ENCODE data around the gene UBE2J1.
"Not testable (repeated sequence)": the region's sequence is repeated elsewhere in the genome, so short reads cannot be mapped to it uniquely, and the experiment has no call there.

UBE2J1 gene

DNA sequence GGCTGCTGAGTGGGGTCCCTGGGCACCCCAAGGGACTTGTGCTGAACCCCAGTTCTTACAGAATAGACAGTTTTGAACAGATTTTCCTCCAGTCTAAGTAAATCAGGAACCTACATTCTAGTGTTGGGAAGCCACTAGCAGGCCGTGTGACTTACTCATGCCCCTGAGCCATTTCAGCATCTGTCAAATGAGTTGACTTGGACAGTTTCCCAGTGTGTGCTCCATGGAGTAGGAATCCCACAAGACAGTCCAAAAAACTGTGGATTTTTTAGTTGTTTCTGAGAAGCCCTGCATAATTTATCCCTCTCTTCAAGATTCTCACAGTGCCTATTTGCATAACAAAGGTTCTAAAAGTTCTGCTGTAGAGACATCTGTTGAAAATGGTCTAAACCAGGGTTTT, 39.5 kb downstream of the UBE2J1 start:
- Histone ChIP-seq H3K4me1 (ENCODE audit: control extremely low read depth in 1 of 4, control insufficient read depth in 4 of 4, insufficient read depth in 4 of 4, low read length in 3 of 4) (peaks cover 0 to 27% (median 13%) of the 10 kb centered on the region in 4 experiments), H3K4me3 (ENCODE audit: control insufficient read depth in 1 of 7, extremely low read depth in 1 of 7, insufficient read depth in 4 of 7, low read depth in 2 of 7, low read length in 6 of 7) (no peak overlapping the region), H3K9me3 (ENCODE audit: control extremely low read depth in 1 of 5, control insufficient read depth in 4 of 5, insufficient read depth in 2 of 5, low read depth in 1 of 5, low read length in 4 of 5) (no peaks in the 10 kb centered on the region), H3K27me3 (replicated peaks in 2 of 5; ENCODE audit: control insufficient read depth in 4 of 5, insufficient read depth in 5 of 5, low read length in 4 of 5) (no peaks in the 10 kb centered on the region), H3K36me3 (ENCODE audit: control insufficient read depth in 4 of 4, insufficient read depth in 4 of 4, low read length in 3 of 4) (peaks cover 0 to 11% (median 2%) of the 10 kb centered on the region in 4 experiments), H3K27ac (ENCODE audit: insufficient read depth in 1 of 2, low read depth in 1 of 2, low read length in 2 of 2, poor library complexity in 1 of 2, severe bottlenecking in 2 of 2) (no peak overlapping the region)
- ChIA-PET POLR2A (no interaction called here), CTCF (no interaction called here)
- 83% methylated on average over 1 of the region's 1 CpG for WGBS (ENCODE audit: insufficient coverage)
- DNase-seq: no peak

DNA sequence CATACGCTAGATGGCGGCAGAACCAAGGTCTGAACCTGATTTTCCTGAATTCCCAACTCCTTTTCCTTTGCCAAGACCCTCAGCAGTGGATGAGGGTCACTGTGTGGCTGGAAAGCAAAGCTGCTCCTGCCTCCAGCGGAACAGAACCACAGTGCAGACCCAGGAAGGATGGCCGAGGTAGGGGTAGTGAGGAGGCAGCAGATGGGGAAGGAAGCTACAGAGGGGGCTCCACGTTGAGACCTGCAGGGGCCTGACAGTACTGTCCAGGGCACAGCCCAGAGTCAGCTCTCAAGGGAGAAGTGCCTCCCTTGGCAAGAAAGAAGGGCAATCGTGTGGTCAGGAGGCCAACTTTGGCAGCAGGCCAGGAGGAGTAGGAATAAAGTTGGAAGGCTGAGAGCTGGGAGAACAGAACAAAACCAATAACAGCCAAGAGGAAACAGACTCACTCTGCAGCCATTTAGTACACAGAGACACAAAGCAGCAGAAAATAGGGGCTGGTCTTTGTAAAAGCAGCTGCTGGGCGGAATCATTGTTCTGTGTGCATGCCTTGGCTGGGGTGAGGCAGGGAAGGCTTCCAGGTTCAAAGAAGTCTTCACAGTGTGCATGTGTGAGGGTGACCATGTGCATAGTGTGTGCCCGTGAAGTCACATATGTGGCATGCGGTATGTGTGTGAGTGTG, 40.5 kb downstream of the UBE2J1 start:
- CTCF ChIA-PET: interaction anchor here (1.0 kb wide), 1 partner anchor 55 kb away, joined by 3 read pairs; no protein-coding TSS in a partner anchor
- DNase-seq: peak in 2 of 3 donors; percentile 14 to 19
- no peak overlapping the region for H3K4me3 ChIP-seq (ENCODE audit: control insufficient read depth in 1 of 7, extremely low read depth in 1 of 7, insufficient read depth in 4 of 7, low read depth in 2 of 7, low read length in 6 of 7)
- H3K27me3 ChIP-seq (replicated peaks in 2 of 5; ENCODE audit: control insufficient read depth in 4 of 5, insufficient read depth in 5 of 5, low read length in 4 of 5): no peaks in the 10 kb centered on the region
- POLR2A ChIA-PET: no interaction called here
- WGBS (ENCODE audit: insufficient coverage): 66% methylated on average over 5 of the region's 9 CpGs
- no peaks in the 10 kb centered on the region for H3K9me3 ChIP-seq (ENCODE audit: control extremely low read depth in 1 of 5, control insufficient read depth in 4 of 5, insufficient read depth in 2 of 5, low read depth in 1 of 5, low read length in 4 of 5)
- H3K4me1 ChIP-seq (ENCODE audit: control extremely low read depth in 1 of 4, control insufficient read depth in 4 of 4, insufficient read depth in 4 of 4, low read length in 3 of 4): peaks cover 0 to 27% (median 14%) of the 10 kb centered on the region in 4 experiments
- no peak overlapping the region for H3K27ac ChIP-seq (ENCODE audit: insufficient read depth in 1 of 2, low read depth in 1 of 2, low read length in 2 of 2, poor library complexity in 1 of 2, severe bottlenecking in 2 of 2)
- H3K36me3 ChIP-seq (ENCODE audit: control insufficient read depth in 4 of 4, insufficient read depth in 4 of 4, low read length in 3 of 4): peaks cover 0 to 10% (median 2%) of the 10 kb centered on the region in 4 experiments

DNA sequence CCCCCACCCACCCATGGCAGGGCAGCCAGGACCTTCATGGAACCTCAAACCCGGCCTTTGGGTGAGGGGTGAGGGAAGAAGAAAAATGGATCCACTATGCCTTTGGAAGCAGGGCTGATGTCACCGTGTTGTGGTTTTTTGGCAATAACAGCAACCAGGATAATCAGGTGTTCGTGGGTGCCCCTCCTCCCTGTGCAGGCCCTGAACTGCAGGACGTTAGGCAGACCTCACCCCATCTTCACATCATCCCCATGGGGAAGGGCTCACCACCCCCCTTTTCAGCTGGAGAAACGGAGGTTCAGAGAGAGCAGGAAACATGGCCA, 41.0 kb downstream of the UBE2J1 start:
- ChIA-PET CTCF (interaction anchor here (1.0 kb wide), 1 partner anchor 55 kb away, joined by 3 read pairs; no protein-coding TSS in a partner anchor), POLR2A (no interaction called here)
- 75% methylated on average over 3 of the region's 5 CpGs for WGBS (ENCODE audit: insufficient coverage)

DNA sequence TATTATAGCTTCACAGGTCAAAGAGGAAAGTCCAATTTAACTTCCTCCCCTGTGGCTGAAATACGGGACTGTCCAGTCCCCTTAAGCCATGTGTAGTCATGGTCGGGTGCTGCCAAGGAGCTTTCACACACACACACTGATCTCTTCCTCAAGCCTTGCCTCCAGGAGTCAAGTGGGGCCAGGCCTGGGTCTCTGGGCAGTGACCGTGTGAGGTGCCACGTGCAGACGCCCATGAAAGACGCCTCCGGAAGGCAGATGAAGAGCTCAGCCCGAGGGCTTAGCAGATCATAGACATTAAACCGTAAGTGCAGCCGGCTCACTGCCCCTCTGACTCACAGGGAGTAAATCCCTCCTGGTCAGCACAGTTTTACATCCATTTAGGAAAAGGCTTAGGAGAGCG, 41.6 kb downstream of the UBE2J1 start:
- H3K27ac ChIP-seq (ENCODE audit: insufficient read depth in 1 of 2, low read depth in 1 of 2, low read length in 2 of 2, poor library complexity in 1 of 2, severe bottlenecking in 2 of 2): no peak overlapping the region
- peaks cover 0 to 27% (median 14%) of the 10 kb centered on the region in 4 experiments for H3K4me1 ChIP-seq (ENCODE audit: control extremely low read depth in 1 of 4, control insufficient read depth in 4 of 4, insufficient read depth in 4 of 4, low read length in 3 of 4)
- POLR2A ChIA-PET: no interaction called here
- no peaks in the 10 kb centered on the region for H3K9me3 ChIP-seq (ENCODE audit: control extremely low read depth in 1 of 5, control insufficient read depth in 4 of 5, insufficient read depth in 2 of 5, low read depth in 1 of 5, low read length in 4 of 5)
- CTCF ChIA-PET: interaction anchor here (0.7 to 1.0 kb wide), 2 partner anchors 13 to 56 kb away, joined by 3 read pairs; no protein-coding TSS in a partner anchor
- 100% methylated on average over 11 of the region's 11 CpGs for WGBS (ENCODE audit: insufficient coverage)
- H3K4me3 ChIP-seq (ENCODE audit: control insufficient read depth in 1 of 7, extremely low read depth in 1 of 7, insufficient read depth in 4 of 7, low read depth in 2 of 7, low read length in 6 of 7): no peak overlapping the region
- DNase-seq: no peak
- no peaks in the 10 kb centered on the region for H3K27me3 ChIP-seq (replicated peaks in 2 of 5; ENCODE audit: control insufficient read depth in 4 of 5, insufficient read depth in 5 of 5, low read length in 4 of 5)
- H3K36me3 ChIP-seq (ENCODE audit: control insufficient read depth in 4 of 4, insufficient read depth in 4 of 4, low read length in 3 of 4): peaks cover 0 to 7% (median 2%) of the 10 kb centered on the region in 4 experiments

More for the DNA sequence above, 41.0 kb downstream of the UBE2J1 start:
- Histone ChIP-seq H3K27ac (ENCODE audit: insufficient read depth in 1 of 2, low read depth in 1 of 2, low read length in 2 of 2, poor library complexity in 1 of 2, severe bottlenecking in 2 of 2) (no peak overlapping the region), H3K36me3 (ENCODE audit: control insufficient read depth in 4 of 4, insufficient read depth in 4 of 4, low read length in 3 of 4) (peaks cover 0 to 7% (median 2%) of the 10 kb centered on the region in 4 experiments), H3K4me1 (ENCODE audit: control extremely low read depth in 1 of 4, control insufficient read depth in 4 of 4, insufficient read depth in 4 of 4, low read length in 3 of 4) (peaks cover 0 to 27% (median 14%) of the 10 kb centered on the region in 4 experiments), H3K9me3 (ENCODE audit: control extremely low read depth in 1 of 5, control insufficient read depth in 4 of 5, insufficient read depth in 2 of 5, low read depth in 1 of 5, low read length in 4 of 5) (no peaks in the 10 kb centered on the region), H3K27me3 (replicated peaks in 2 of 5; ENCODE audit: control insufficient read depth in 4 of 5, insufficient read depth in 5 of 5, low read length in 4 of 5) (no peaks in the 10 kb centered on the region), H3K4me3 (ENCODE audit: control insufficient read depth in 1 of 7, extremely low read depth in 1 of 7, insufficient read depth in 4 of 7, low read depth in 2 of 7, low read length in 6 of 7) (no peak overlapping the region)
- DNase-seq: no peak

DNA sequence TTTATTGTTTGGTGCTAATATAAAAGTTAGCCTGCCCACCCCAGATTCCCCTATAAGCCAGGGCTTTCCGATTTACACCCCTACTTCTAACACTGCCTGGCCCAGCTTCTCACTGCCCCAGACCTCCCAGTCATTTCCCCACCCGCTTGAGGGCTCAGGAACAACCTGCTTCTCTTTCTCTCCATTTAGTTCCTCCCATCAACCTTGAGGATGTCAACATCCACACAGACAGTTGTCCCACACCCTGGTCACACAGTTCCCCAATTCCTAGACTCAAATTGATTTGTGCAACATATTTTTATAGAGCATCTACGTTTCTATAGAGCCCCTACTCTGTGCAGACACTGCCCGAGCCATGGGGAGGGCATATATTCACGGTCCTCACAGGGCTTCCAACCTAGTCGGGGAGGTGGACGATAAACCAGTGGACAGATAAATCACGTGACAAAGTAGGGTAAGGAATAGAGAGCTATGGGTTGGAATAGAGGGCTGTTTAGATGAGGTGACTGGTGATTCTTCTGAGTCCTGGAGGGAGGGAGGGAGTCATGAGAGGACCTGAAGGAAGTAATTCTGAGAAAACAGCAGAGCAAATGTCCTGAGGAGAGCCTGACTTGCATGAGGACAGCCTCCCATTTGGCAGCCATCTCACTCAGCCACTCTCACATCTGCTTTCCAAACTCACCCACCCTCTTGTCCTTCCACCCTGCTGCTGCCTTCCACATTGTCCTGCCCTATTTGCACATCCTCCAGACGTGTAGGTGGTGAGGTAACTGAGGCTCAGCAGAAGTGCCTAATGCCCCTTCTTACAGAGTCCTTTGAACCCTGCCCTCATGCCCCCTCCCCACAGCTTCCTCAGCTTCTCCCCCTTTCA, 43.8 kb downstream of the UBE2J1 start:
- POLR2A ChIA-PET: no interaction called here
- CTCF ChIA-PET: interaction anchor here (0.9 to 1.1 kb wide), 2 partner anchors 19 to 64 kb away, joined by 3 to 4 read pairs; no protein-coding TSS in a partner anchor
- Histone ChIP-seq H3K27me3 (replicated peaks in 2 of 5; ENCODE audit: control insufficient read depth in 4 of 5, insufficient read depth in 5 of 5, low read length in 4 of 5) (no peaks in the 10 kb centered on the region), H3K4me1 (ENCODE audit: control extremely low read depth in 1 of 4, control insufficient read depth in 4 of 4, insufficient read depth in 4 of 4, low read length in 3 of 4) (peaks cover 0 to 27% (median 14%) of the 10 kb centered on the region in 4 experiments), H3K9me3 (ENCODE audit: control extremely low read depth in 1 of 5, control insufficient read depth in 4 of 5, insufficient read depth in 2 of 5, low read depth in 1 of 5, low read length in 4 of 5) (no peaks in the 10 kb centered on the region), H3K36me3 (ENCODE audit: control insufficient read depth in 4 of 4, insufficient read depth in 4 of 4, low read length in 3 of 4) (no peaks in the 10 kb centered on the region), H3K27ac (ENCODE audit: insufficient read depth in 1 of 2, low read depth in 1 of 2, low read length in 2 of 2, poor library complexity in 1 of 2, severe bottlenecking in 2 of 2) (no peak overlapping the region), H3K4me3 (ENCODE audit: control insufficient read depth in 1 of 7, extremely low read depth in 1 of 7, insufficient read depth in 4 of 7, low read depth in 2 of 7, low read length in 6 of 7) (no peak overlapping the region)
- peak in 2 of 3 donors; percentile 12 to 19 for DNase-seq
- 89% methylated on average over 8 of the region's 9 CpGs for WGBS (ENCODE audit: insufficient coverage)

DNA sequence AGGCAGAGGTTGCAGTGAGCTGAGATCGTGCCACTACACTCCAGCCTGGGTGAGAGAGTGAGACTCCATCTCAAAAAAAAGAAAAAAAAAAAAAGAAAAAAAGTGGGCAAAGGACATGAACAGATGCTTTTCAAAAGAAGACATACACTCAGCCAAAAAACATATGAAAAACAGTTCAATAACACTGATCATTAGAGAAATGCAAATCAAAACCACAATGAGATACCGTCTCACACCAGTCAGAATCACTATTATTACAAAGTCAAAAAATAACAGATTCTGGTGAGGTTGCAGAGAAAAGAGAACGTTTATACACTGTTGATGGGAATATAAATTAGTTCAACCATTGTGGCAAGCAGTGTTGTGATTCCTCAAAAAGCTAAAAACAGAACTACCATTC, 48.0 kb downstream of the UBE2J1 start:
- H3K36me3 ChIP-seq (ENCODE audit: control insufficient read depth in 4 of 4, insufficient read depth in 4 of 4, low read length in 3 of 4); CTCF ChIA-PET; H3K27me3 ChIP-seq (replicated peaks in 2 of 5; ENCODE audit: control insufficient read depth in 4 of 5, insufficient read depth in 5 of 5, low read length in 4 of 5); POLR2A ChIA-PET; H3K4me1 ChIP-seq (ENCODE audit: control extremely low read depth in 1 of 4, control insufficient read depth in 4 of 4, insufficient read depth in 4 of 4, low read length in 3 of 4); H3K27ac ChIP-seq (ENCODE audit: insufficient read depth in 1 of 2, low read depth in 1 of 2, low read length in 2 of 2, poor library complexity in 1 of 2, severe bottlenecking in 2 of 2); H3K4me3 ChIP-seq (ENCODE audit: control insufficient read depth in 1 of 7, extremely low read depth in 1 of 7, insufficient read depth in 4 of 7, low read depth in 2 of 7, low read length in 6 of 7); H3K9me3 ChIP-seq (ENCODE audit: control extremely low read depth in 1 of 5, control insufficient read depth in 4 of 5, insufficient read depth in 2 of 5, low read depth in 1 of 5, low read length in 4 of 5); DNase-seq: not testable (repeated sequence)
- no CpG with 5 or more reads among the region's 3 CpGs for WGBS (ENCODE audit: insufficient coverage)

DNA sequence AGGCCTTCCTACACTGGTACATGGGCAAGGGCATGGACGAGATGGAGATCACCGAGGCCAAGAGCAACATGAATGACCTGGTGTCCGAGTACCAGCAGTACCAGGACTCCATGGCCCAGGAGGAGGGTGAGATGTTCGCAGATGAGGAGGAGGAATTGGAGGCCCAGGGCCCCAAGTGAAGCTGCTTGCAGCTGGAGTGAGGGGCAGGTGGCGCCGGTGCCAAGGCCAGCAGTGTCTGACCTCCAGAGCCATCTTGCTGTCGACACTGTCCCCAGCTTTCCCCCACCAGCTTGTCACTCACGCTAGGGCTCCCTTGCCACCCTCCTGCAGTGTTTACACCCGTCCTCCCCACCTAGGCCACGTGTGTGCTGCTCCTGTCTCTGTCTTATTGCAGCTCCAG, 49.6 kb downstream of the UBE2J1 start:
- ChIA-PET POLR2A (no interaction called here), CTCF (interaction anchor here (1.4 to 1.7 kb wide), 2 partner anchors 42 to 69 kb away, joined by 3 to 4 read pairs; no protein-coding TSS in a partner anchor)
- no peaks in the 10 kb centered on the region for H3K9me3 ChIP-seq (ENCODE audit: control extremely low read depth in 1 of 5, control insufficient read depth in 4 of 5, insufficient read depth in 2 of 5, low read depth in 1 of 5, low read length in 4 of 5)
- no peaks in the 10 kb centered on the region for H3K36me3 ChIP-seq (ENCODE audit: control insufficient read depth in 4 of 4, insufficient read depth in 4 of 4, low read length in 3 of 4)
- no peaks in the 10 kb centered on the region for H3K27me3 ChIP-seq (replicated peaks in 2 of 5; ENCODE audit: control insufficient read depth in 4 of 5, insufficient read depth in 5 of 5, low read length in 4 of 5)
- peak in 1 of 3 donors; percentile 15 for DNase-seq
- WGBS (ENCODE audit: insufficient coverage): 95% methylated on average over 9 of the region's 10 CpGs
- peaks cover 7 to 13% (median 10%) of the 10 kb centered on the region in 4 experiments for H3K4me1 ChIP-seq (ENCODE audit: control extremely low read depth in 1 of 4, control insufficient read depth in 4 of 4, insufficient read depth in 4 of 4, low read length in 3 of 4)
- H3K27ac ChIP-seq (ENCODE audit: insufficient read depth in 1 of 2, low read depth in 1 of 2, low read length in 2 of 2, poor library complexity in 1 of 2, severe bottlenecking in 2 of 2): no peak overlapping the region
- no peak overlapping the region for H3K4me3 ChIP-seq (ENCODE audit: control insufficient read depth in 1 of 7, extremely low read depth in 1 of 7, insufficient read depth in 4 of 7, low read depth in 2 of 7, low read length in 6 of 7)

Data from common myeloid progenitor, CD34-positive (primary cell).